IMR-90 (cell line): ENCODE data around the gene RNF175.

ENCODE experiments used
- BHLHE40 ChIP-seq: fragments of 150-350 bp; IDR thresholded peaks from 2 replicates; pipeline ENCODE4 v1.6.1; 2016; ENCODE audit warnings: mild to moderate bottlenecking, low read depth, low read length
- CEBPB ChIP-seq: IDR thresholded peaks from 2 replicates; pipeline ENCODE4 v1.6.1; 2012; ENCODE audit warnings: low read depth, low read length, improper control_type of control experiment
- CTCF ChIP-seq: conservative IDR thresholded peaks from 2 replicates; pipeline ENCODE4 v1.5.1; 2012; ENCODE audit warnings: mild to moderate bottlenecking, low read depth, low read length, improper control_type of control experiment
- POLR2A ChIP-seq: IDR thresholded peaks from 2 replicates; pipeline ENCODE4 v1.6.1; 2012; ENCODE audit warnings: mild to moderate bottlenecking, low read depth, low read length
- RCOR1 ChIP-seq: IDR thresholded peaks from 2 replicates; pipeline ENCODE4 v1.6.1; 2012; ENCODE audit warnings: mild to moderate bottlenecking, low read length, improper control_type of control experiment; ENCODE audit not compliant: insufficient replicate concordance
- RFX5 ChIP-seq: IDR thresholded peaks from 2 replicates; pipeline ENCODE4 v1.8.0; 2012; ENCODE audit warnings: low read depth, mild to moderate bottlenecking, low read length, moderate library complexity

GRCh38 chr4:153747406-153747955 lies 12.3 kb downstream of the RNF175 start:
- TF ChIP-seq CTCF (no peak), BHLHE40 (no peak), CEBPB (no peak), POLR2A (no peak), RCOR1 (no peak), RFX5 (no peak)
